Measurements from ENCODE around the gene EIF5A. TPM values are rescaled to one million over a fixed set of nuclear protein-coding genes. Genes with fewer than 3 reads are reported as not detected.

The EIF5A gene
- total and polyA plus RNA-seq, 2 of the 8 experiments (the other 6 are each of a cell fraction or from before 2014, with no cell fraction given): 717 to 1,172 TPM

DNA sequence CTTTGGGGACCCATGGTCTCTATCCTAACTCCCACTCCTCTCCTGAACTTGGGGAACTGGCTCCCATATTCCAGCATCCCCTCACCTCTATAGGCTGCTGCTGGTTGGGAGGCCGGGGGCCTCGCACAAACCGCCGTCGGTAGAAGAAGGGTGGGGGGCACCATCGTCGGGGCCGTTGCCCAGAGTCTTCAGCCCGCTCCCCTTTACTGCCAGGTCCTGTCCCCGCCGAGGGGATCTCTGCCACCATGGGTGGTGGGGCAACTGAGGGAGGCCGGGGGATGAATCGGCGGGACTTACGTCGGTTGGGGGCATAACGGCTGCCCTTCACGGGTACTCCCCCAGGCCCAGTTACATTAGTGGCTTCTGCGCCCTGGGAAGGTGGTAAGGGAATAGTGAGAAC lies 17.3 kb upstream of the EIF5A start (continued):
- TF ChIP-seq, protein P1, sequence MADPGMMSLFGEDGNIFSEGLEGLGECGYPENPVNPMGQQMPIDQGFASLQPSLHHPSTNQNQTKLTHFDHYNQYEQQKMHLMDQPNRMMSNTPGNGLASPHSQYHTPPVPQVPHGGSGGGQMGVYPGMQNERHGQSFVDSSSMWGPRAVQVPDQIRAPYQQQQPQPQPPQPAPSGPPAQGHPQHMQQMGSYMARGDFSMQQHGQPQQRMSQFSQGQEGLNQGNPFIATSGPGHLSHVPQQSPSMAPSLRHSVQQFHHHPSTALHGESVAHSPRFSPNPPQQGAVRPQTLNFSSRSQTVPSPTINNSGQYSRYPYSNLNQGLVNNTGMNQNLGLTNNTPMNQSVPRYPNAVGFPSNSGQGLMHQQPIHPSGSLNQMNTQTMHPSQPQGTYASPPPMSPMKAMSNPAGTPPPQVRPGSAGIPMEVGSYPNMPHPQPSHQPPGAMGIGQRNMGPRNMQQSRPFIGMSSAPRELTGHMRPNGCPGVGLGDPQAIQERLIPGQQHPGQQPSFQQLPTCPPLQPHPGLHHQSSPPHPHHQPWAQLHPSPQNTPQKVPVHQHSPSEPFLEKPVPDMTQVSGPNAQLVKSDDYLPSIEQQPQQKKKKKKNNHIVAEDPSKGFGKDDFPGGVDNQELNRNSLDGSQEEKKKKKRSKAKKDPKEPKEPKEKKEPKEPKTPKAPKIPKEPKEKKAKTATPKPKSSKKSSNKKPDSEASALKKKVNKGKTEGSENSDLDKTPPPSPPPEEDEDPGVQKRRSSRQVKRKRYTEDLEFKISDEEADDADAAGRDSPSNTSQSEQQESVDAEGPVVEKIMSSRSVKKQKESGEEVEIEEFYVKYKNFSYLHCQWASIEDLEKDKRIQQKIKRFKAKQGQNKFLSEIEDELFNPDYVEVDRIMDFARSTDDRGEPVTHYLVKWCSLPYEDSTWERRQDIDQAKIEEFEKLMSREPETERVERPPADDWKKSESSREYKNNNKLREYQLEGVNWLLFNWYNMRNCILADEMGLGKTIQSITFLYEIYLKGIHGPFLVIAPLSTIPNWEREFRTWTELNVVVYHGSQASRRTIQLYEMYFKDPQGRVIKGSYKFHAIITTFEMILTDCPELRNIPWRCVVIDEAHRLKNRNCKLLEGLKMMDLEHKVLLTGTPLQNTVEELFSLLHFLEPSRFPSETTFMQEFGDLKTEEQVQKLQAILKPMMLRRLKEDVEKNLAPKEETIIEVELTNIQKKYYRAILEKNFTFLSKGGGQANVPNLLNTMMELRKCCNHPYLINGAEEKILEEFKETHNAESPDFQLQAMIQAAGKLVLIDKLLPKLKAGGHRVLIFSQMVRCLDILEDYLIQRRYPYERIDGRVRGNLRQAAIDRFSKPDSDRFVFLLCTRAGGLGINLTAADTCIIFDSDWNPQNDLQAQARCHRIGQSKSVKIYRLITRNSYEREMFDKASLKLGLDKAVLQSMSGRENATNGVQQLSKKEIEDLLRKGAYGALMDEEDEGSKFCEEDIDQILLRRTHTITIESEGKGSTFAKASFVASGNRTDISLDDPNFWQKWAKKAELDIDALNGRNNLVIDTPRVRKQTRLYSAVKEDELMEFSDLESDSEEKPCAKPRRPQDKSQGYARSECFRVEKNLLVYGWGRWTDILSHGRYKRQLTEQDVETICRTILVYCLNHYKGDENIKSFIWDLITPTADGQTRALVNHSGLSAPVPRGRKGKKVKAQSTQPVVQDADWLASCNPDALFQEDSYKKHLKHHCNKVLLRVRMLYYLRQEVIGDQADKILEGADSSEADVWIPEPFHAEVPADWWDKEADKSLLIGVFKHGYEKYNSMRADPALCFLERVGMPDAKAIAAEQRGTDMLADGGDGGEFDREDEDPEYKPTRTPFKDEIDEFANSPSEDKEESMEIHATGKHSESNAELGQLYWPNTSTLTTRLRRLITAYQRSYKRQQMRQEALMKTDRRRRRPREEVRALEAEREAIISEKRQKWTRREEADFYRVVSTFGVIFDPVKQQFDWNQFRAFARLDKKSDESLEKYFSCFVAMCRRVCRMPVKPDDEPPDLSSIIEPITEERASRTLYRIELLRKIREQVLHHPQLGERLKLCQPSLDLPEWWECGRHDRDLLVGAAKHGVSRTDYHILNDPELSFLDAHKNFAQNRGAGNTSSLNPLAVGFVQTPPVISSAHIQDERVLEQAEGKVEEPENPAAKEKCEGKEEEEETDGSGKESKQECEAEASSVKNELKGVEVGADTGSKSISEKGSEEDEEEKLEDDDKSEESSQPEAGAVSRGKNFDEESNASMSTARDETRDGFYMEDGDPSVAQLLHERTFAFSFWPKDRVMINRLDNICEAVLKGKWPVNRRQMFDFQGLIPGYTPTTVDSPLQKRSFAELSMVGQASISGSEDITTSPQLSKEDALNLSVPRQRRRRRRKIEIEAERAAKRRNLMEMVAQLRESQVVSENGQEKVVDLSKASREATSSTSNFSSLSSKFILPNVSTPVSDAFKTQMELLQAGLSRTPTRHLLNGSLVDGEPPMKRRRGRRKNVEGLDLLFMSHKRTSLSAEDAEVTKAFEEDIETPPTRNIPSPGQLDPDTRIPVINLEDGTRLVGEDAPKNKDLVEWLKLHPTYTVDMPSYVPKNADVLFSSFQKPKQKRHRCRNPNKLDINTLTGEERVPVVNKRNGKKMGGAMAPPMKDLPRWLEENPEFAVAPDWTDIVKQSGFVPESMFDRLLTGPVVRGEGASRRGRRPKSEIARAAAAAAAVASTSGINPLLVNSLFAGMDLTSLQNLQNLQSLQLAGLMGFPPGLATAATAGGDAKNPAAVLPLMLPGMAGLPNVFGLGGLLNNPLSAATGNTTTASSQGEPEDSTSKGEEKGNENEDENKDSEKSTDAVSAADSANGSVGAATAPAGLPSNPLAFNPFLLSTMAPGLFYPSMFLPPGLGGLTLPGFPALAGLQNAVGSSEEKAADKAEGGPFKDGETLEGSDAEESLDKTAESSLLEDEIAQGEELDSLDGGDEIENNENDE (IDR thresholded peaks at IDR 0.05; ENCODE audit: insufficient replicate concordance, low read length): no peak
- no peak for TF ChIP-seq BACH1 (IDR thresholded peaks at IDR 0.05; ENCODE audit: low read length)
- TF ChIP-seq RNF2 (IDR thresholded peaks at IDR 0.05; ENCODE audit: borderline replicate concordance, low read depth, low read length, missing control alignments, poor library complexity, severe bottlenecking): no peak
- TF ChIP-seq EZH2 (IDR thresholded peaks at IDR 0.05; ENCODE audit: low read depth, low read length, severe bottlenecking): no peak
- TF ChIP-seq RBBP5 (IDR thresholded peaks at IDR 0.05; ENCODE audit: borderline replicate concordance, low read depth, low read length): no peak
- TF ChIP-seq SUZ12 (IDR thresholded peaks at IDR 0.05; ENCODE audit: low read length): no peak
- no peak for TF ChIP-seq EGR1 (IDR thresholded peaks at IDR 0.05; ENCODE audit: borderline replicate concordance, low read depth, low read length)
- TF ChIP-seq TAF1 (IDR thresholded peaks at IDR 0.05; ENCODE audit: low read depth, low read length): no peak
- no peak for TF ChIP-seq GABPA (IDR thresholded peaks at IDR 0.05; ENCODE audit: borderline replicate concordance, insufficient read depth, low read length)
- TF ChIP-seq, protein P2, sequence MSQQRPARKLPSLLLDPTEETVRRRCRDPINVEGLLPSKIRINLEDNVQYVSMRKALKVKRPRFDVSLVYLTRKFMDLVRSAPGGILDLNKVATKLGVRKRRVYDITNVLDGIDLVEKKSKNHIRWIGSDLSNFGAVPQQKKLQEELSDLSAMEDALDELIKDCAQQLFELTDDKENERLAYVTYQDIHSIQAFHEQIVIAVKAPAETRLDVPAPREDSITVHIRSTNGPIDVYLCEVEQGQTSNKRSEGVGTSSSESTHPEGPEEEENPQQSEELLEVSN (IDR thresholded peaks at IDR 0.05): no peak

Data from H1 (cell line).